PC-3 (cell line): ENCODE measurements around the gene USP20. TPM values are rescaled to one million over a fixed set of nuclear protein-coding genes. Genes with fewer than 3 reads are reported as not detected.

ENCODE experiments used
- ATAC-seq: fragments of 200-7000 bp; cut with Tn5 transposase; 2 replicates; pipeline ENCODE4 v1.9.1; 2020; ENCODE audit warnings: mild to moderate bottlenecking, moderate library complexity
- BruUV-seq: library from RNA; stranded (reverse); fragments of 400-500 nt; replicated peaks from 2 replicates; lab custom pipeline; 2021; lab: Mats Ljungman, UMichigan
- CTCF ChIA-PET: fragments of 300-600 bp; sonication (Branson Sonifier 250); formaldehyde crosslinking; loops from one replicate; lab custom pipeline; 2022; ENCODE audit warnings: antibody characterized with exemption; lab: Charles Lee
- POLR2A ChIA-PET: fragments of 300-600 bp; sonication (Branson Sonifier 250); formaldehyde crosslinking; loops from one replicate; lab custom pipeline; 2022; ENCODE audit warnings: antibody characterized with exemption; ENCODE audit not compliant: unreplicated experiment; lab: Charles Lee
- DNase-seq: peaks from one replicate; pipeline ENCODE4 v3.0.0-alpha.2; 2015
- H2AFZ ChIP-seq: fragments of 300-600 bp; sonication (generic); 2 replicates; pipeline ENCODE4 v1.6.0; 2016; ENCODE audit warnings: antibody characterized with exemption, low read length
- H3F3A ChIP-seq: fragments of 300-600 bp; sonication (generic); one replicate; pipeline ENCODE4 v1.6.0; 2017; ENCODE audit warnings: antibody characterized with exemption, low read length, control low read depth, mild to moderate bottlenecking; ENCODE audit not compliant: unreplicated experiment
- H3K27ac ChIP-seq: fragments of 300-600 bp; sonication (generic); 2 replicates; pipeline ENCODE4 v1.5.1; 2016; ENCODE audit warnings: mild to moderate bottlenecking, low read length
- H3K27me3 ChIP-seq: fragments of 300-600 bp; sonication (generic); 2 replicates; pipeline ENCODE4 v1.6.1; 2016; ENCODE audit warnings: low read length, mixed read lengths
- H3K36me3 ChIP-seq: fragments of 300-600 bp; sonication (generic); 2 replicates; pipeline ENCODE4 v1.6.1; 2016; ENCODE audit warnings: low read depth, mixed run types, low read length, mixed read lengths
- H3K4me1 ChIP-seq: fragments of 300-600 bp; sonication (generic); 2 replicates; pipeline ENCODE4 v1.5.1; 2016; ENCODE audit warnings: low read length; ENCODE audit not compliant: insufficient read depth
- H3K4me2 ChIP-seq: fragments of 300-600 bp; sonication (generic); 2 replicates; pipeline ENCODE4 v1.6.0; 2016; ENCODE audit warnings: low read length
- H3K4me3 ChIP-seq: fragments of 300-600 bp; sonication (generic); 2 replicates; pipeline ENCODE4 v1.5.1; 2016; ENCODE audit warnings: mild to moderate bottlenecking, low read length, mixed read lengths
- H3K79me2 ChIP-seq: fragments of 300-600 bp; sonication (generic); 2 replicates; pipeline ENCODE4 v1.6.1; 2017; ENCODE audit warnings: low read length, mixed read lengths
- H3K9ac ChIP-seq: fragments of 300-600 bp; sonication (generic); 2 replicates; pipeline ENCODE4 v1.6.0; 2016; ENCODE audit warnings: mild to moderate bottlenecking, low read length
- H3K9me2 ChIP-seq: fragments of 300-600 bp; sonication (generic); replicated peaks from 2 replicates; pipeline ENCODE4 v1.6.1; 2016; ENCODE audit warnings: mixed run types, low read length, mixed read lengths
- H3K9me3 ChIP-seq: fragments of 300-600 bp; sonication (generic); 2 replicates; pipeline ENCODE4 v1.6.1; 2016; ENCODE audit warnings: low read length, mixed read lengths
- H4K20me1 ChIP-seq: fragments of 300-600 bp; sonication (generic); 2 replicates; pipeline ENCODE4 v1.6.1; 2016; ENCODE audit warnings: low read length, mixed read lengths
- CTCF ChIP-seq: fragments of 300-600 bp; sonication (generic); conservative IDR thresholded peaks from 2 replicates; pipeline ENCODE4 v1.5.1; 2017; ENCODE audit warnings: antibody characterized with exemption, low read depth, mild to moderate bottlenecking, low read length
- EZH2 ChIP-seq: fragments of 300-600 bp; sonication (generic); IDR thresholded peaks from one replicate; pipeline ENCODE4 v1.6.1; 2017; ENCODE audit warnings: antibody characterized with exemption, mild to moderate bottlenecking, low read length; ENCODE audit not compliant: unreplicated experiment
- EZH2phosphoT487 ChIP-seq: fragments of 300-600 bp; sonication (generic); IDR thresholded peaks from 2 replicates; pipeline ENCODE4 v1.6.1; 2018; ENCODE audit warnings: mild to moderate bottlenecking, antibody characterized with exemption, low read length, borderline replicate concordance
- intact Hi-C: fragments of 100-400 bp; cut with micrococcal nuclease; formaldehyde crosslinking; loops from 2 replicates; pipeline ENCODE4 v1.9.0; 2023
- total RNA-seq: library from RNA; depleted of rRNA; stranded (reverse); fragments of >200 nt; gene quantifications from 2 replicates; pipeline ENCODE4 v1.2.3, GENCODE V29; 2014

USP20 gene
- total RNA-seq, 1 experiment from 2014 or later: 15.0 TPM

- H3K4me1 ChIP-seq: no peaks in the 10 kb centered on the region
- ChIA-PET POLR2A (no interaction called here), CTCF (no interaction called here)
- H3K36me3 ChIP-seq: no peaks in the 10 kb centered on the region
- no peak for DNase-seq
- H3K9ac ChIP-seq: no peak overlapping the region
- no peak overlapping the region for H3K27ac ChIP-seq
- intact Hi-C loops: no loop called here
- H3F3A ChIP-seq: no peaks in the 10 kb centered on the region
- H3K9me3 ChIP-seq: no peaks in the 10 kb centered on the region
- no peaks in the 10 kb centered on the region for H4K20me1 ChIP-seq
- ATAC-seq: no peak
- BruUV-seq: no TSS peak
- no peaks in the 10 kb centered on the region for H3K79me2 ChIP-seq
- no peak overlapping the region for H3K4me2 ChIP-seq
- no peaks in the 10 kb centered on the region for H3K27me3 ChIP-seq
- no peak for TF ChIP-seq EZH2
- TF ChIP-seq CTCF: no peak
- TF ChIP-seq EZH2phosphoT487: no peak
- H2AFZ ChIP-seq: no peak overlapping the region
- no peaks in the 10 kb centered on the region for H3K9me2 ChIP-seq
- no peak overlapping the region for H3K4me3 ChIP-seq
These were observed 13.6 kb downstream of the USP20 start for GRCh38 chr9:129848712-129849441.

- ATAC-seq (no peak), DNase-seq (no peak)
- H3K27me3 ChIP-seq: no peaks in the 10 kb centered on the region
- CTCF ChIA-PET: no interaction called here
- H3F3A ChIP-seq: no peaks in the 10 kb centered on the region
- no peak overlapping the region for H3K9ac ChIP-seq
- no peak overlapping the region for H3K4me2 ChIP-seq
- POLR2A ChIA-PET: no interaction called here
- no peaks in the 10 kb centered on the region for H3K9me2 ChIP-seq
- H3K9me3 ChIP-seq: no peaks in the 10 kb centered on the region
- H3K4me1 ChIP-seq: no peaks in the 10 kb centered on the region
- H2AFZ ChIP-seq: no peak overlapping the region
- H3K27ac ChIP-seq: no peak overlapping the region
- no peak overlapping the region for H3K4me3 ChIP-seq
- TF ChIP-seq EZH2phosphoT487: no peak
- no peak for TF ChIP-seq CTCF
- no peak for TF ChIP-seq EZH2
- no peaks in the 10 kb centered on the region for H3K79me2 ChIP-seq
- intact Hi-C loops: no loop called here
- BruUV-seq: no TSS peak
- H3K36me3 ChIP-seq: no peaks in the 10 kb centered on the region
- no peaks in the 10 kb centered on the region for H4K20me1 ChIP-seq
These were observed 14.6 kb downstream of the USP20 start for GRCh38 chr9:129849901-129850300.

GRCh38 chr9:129850821-129851550, 15.7 kb downstream of the USP20 start:
- CTCF ChIA-PET: no interaction called here
- H2AFZ ChIP-seq: no peak overlapping the region
- no peak overlapping the region for H3K27ac ChIP-seq
- no peaks in the 10 kb centered on the region for H3K9me2 ChIP-seq
- H4K20me1 ChIP-seq: no peaks in the 10 kb centered on the region
- H3K36me3 ChIP-seq: no peaks in the 10 kb centered on the region
- H3K9ac ChIP-seq: no peak overlapping the region
- ATAC-seq: no peak
- intact Hi-C loops: no loop called here
- H3K4me3 ChIP-seq: no peak overlapping the region
- no peaks in the 10 kb centered on the region for H3K4me1 ChIP-seq
- no TSS peak for BruUV-seq
- H3K79me2 ChIP-seq: no peaks in the 10 kb centered on the region
- H3K27me3 ChIP-seq: no peaks in the 10 kb centered on the region
- no peak overlapping the region for H3K4me2 ChIP-seq
- H3K9me3 ChIP-seq: no peaks in the 10 kb centered on the region
- no peaks in the 10 kb centered on the region for H3F3A ChIP-seq
- no peak for DNase-seq
- POLR2A ChIA-PET: no interaction called here
- TF ChIP-seq CTCF (no peak), EZH2phosphoT487 (no peak), EZH2 (no peak)
